ENCODE data around the gene TOMM20L. TPM values are rescaled to one million over a fixed set of nuclear protein-coding genes. Genes with fewer than 3 reads are reported as not detected.

The TOMM20L gene
- polyA plus RNA-seq, 1 donor from 2014 or later: not detected

DNA sequence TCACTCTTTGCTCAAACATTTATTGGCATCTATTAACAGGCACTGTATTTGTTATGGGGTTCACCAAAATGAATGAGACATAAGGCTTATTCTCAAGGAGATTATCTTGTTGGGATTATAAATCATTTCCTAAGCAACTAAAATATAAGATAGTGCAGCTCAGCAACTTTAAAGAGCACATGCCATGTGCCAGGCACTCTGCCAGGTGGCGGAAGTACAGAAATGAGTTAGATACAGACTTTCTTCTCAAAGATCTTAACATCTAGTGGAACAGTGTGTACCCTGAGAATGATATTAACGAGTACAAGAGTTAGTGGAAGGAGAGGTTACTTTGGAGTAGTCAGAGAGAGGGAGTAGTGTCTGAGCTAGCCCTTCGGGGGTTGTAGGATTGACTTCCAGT is 28.4 kb upstream of the TOMM20L start:
- H3K9me3 ChIP-seq (ENCODE audit: low read length): no peaks in the 10 kb centered on the region
- H3K4me3 ChIP-seq (ENCODE audit: low read length): no peak overlapping the region
- no peak overlapping the region for H2AFZ ChIP-seq (ENCODE audit: low read depth, low read length)
- no peaks in the 10 kb centered on the region for H3K27me3 ChIP-seq (ENCODE audit: insufficient read depth, low read depth, low read length)
- no peak overlapping the region for H3K27ac ChIP-seq (ENCODE audit: low read length)
- TF ChIP-seq POLR2AphosphoS5 (IDR thresholded peaks at IDR 0.05) (no peak), TAF1 (IDR thresholded peaks at IDR 0.05; ENCODE audit: low read depth) (no peak), MXI1 (conservative IDR thresholded peaks at IDR 0.05; ENCODE audit: poor library complexity, severe bottlenecking) (no peak), SMC3 (conservative IDR thresholded peaks at IDR 0.05; ENCODE audit: poor library complexity) (no peak), EP300 (conservative IDR thresholded peaks at IDR 0.05; ENCODE audit: poor library complexity, severe bottlenecking) (no peak), RAD21 (conservative IDR thresholded peaks at IDR 0.05) (no peak), EZH2 (IDR thresholded peaks at IDR 0.05; ENCODE audit: borderline replicate concordance, insufficient read depth, low read length, poor library complexity, severe bottlenecking) (no peak)
- TF ChIP-seq, protein P1, sequence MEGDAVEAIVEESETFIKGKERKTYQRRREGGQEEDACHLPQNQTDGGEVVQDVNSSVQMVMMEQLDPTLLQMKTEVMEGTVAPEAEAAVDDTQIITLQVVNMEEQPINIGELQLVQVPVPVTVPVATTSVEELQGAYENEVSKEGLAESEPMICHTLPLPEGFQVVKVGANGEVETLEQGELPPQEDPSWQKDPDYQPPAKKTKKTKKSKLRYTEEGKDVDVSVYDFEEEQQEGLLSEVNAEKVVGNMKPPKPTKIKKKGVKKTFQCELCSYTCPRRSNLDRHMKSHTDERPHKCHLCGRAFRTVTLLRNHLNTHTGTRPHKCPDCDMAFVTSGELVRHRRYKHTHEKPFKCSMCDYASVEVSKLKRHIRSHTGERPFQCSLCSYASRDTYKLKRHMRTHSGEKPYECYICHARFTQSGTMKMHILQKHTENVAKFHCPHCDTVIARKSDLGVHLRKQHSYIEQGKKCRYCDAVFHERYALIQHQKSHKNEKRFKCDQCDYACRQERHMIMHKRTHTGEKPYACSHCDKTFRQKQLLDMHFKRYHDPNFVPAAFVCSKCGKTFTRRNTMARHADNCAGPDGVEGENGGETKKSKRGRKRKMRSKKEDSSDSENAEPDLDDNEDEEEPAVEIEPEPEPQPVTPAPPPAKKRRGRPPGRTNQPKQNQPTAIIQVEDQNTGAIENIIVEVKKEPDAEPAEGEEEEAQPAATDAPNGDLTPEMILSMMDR (IDR thresholded peaks at IDR 0.05; ENCODE audit: poor library complexity, severe bottlenecking): no peak
- TF ChIP-seq, protein P2, sequence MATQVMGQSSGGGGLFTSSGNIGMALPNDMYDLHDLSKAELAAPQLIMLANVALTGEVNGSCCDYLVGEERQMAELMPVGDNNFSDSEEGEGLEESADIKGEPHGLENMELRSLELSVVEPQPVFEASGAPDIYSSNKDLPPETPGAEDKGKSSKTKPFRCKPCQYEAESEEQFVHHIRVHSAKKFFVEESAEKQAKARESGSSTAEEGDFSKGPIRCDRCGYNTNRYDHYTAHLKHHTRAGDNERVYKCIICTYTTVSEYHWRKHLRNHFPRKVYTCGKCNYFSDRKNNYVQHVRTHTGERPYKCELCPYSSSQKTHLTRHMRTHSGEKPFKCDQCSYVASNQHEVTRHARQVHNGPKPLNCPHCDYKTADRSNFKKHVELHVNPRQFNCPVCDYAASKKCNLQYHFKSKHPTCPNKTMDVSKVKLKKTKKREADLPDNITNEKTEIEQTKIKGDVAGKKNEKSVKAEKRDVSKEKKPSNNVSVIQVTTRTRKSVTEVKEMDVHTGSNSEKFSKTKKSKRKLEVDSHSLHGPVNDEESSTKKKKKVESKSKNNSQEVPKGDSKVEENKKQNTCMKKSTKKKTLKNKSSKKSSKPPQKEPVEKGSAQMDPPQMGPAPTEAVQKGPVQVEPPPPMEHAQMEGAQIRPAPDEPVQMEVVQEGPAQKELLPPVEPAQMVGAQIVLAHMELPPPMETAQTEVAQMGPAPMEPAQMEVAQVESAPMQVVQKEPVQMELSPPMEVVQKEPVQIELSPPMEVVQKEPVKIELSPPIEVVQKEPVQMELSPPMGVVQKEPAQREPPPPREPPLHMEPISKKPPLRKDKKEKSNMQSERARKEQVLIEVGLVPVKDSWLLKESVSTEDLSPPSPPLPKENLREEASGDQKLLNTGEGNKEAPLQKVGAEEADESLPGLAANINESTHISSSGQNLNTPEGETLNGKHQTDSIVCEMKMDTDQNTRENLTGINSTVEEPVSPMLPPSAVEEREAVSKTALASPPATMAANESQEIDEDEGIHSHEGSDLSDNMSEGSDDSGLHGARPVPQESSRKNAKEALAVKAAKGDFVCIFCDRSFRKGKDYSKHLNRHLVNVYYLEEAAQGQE (IDR thresholded peaks at IDR 0.05; ENCODE audit: borderline replicate concordance): no peak
- H3K9ac ChIP-seq (ENCODE audit: low read length): no peak overlapping the region
- H3K79me2 ChIP-seq (replicated peaks; ENCODE audit: insufficient read depth, low read length): no peaks in the 10 kb centered on the region
- no peaks in the 10 kb centered on the region for H3F3A ChIP-seq (ENCODE audit: insufficient read depth, low read length, poor library complexity, severe bottlenecking)
- H3K36me3 ChIP-seq (ENCODE audit: insufficient read depth, low read length): peaks cover 38% of the 10 kb centered on the region
- no peaks in the 10 kb centered on the region for H3K9me2 ChIP-seq (ENCODE audit: insufficient read depth, low read length)
- no peaks in the 10 kb centered on the region for H4K20me1 ChIP-seq (ENCODE audit: insufficient read depth)
- H3K4me2 ChIP-seq (ENCODE audit: low read length): no peak overlapping the region

DNA sequence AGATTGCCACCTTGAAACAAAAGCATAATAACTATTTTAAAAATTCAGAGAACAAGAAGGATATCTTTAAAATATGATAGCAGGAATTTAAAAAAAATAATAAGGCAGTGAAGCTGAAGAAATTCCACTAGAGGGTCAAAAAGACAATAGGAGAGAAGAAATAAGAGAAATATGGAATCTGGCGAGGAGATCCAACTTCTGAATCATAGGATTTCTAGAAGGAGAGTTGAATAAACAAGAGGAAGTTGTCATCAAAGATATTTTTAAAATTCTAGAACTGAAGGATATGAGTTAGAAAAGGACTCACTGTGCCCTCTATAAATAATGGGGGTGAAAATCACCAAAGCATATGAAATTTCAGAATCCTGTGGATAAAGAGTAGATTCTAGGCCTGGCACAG is 26.8 kb upstream of the TOMM20L start:
- Histone ChIP-seq H3K9me3 (ENCODE audit: low read length) (no peaks in the 10 kb centered on the region), H3K36me3 (ENCODE audit: insufficient read depth, low read length) (peaks cover 41% of the 10 kb centered on the region), H3K27ac (ENCODE audit: low read length) (no peak overlapping the region), H3K27me3 (ENCODE audit: insufficient read depth, low read depth, low read length) (no peaks in the 10 kb centered on the region), H3K9ac (ENCODE audit: low read length) (no peak overlapping the region), H3K4me3 (ENCODE audit: low read length) (no peak overlapping the region), H3K79me2 (replicated peaks; ENCODE audit: insufficient read depth, low read length) (no peaks in the 10 kb centered on the region), H2AFZ (ENCODE audit: low read depth, low read length) (no peak overlapping the region), H4K20me1 (ENCODE audit: insufficient read depth) (no peaks in the 10 kb centered on the region), H3F3A (ENCODE audit: insufficient read depth, low read length, poor library complexity, severe bottlenecking) (no peaks in the 10 kb centered on the region), H3K4me2 (ENCODE audit: low read length) (no peak overlapping the region), H3K9me2 (ENCODE audit: insufficient read depth, low read length) (no peaks in the 10 kb centered on the region)
- TF ChIP-seq EZH2 (IDR thresholded peaks at IDR 0.05; ENCODE audit: borderline replicate concordance, insufficient read depth, low read length, poor library complexity, severe bottlenecking): no peak
- no peak for TF ChIP-seq EP300 (conservative IDR thresholded peaks at IDR 0.05; ENCODE audit: poor library complexity, severe bottlenecking)
- TF ChIP-seq, protein P1 (IDR thresholded peaks at IDR 0.05; ENCODE audit: poor library complexity, severe bottlenecking): no peak
- TF ChIP-seq TAF1 (IDR thresholded peaks at IDR 0.05; ENCODE audit: low read depth): no peak
- no peak for TF ChIP-seq SMC3 (conservative IDR thresholded peaks at IDR 0.05; ENCODE audit: poor library complexity)
- TF ChIP-seq, protein P2 (IDR thresholded peaks at IDR 0.05; ENCODE audit: borderline replicate concordance): no peak
- no peak for TF ChIP-seq RAD21 (conservative IDR thresholded peaks at IDR 0.05)
- no peak for TF ChIP-seq MXI1 (conservative IDR thresholded peaks at IDR 0.05; ENCODE audit: poor library complexity, severe bottlenecking)
- no peak for TF ChIP-seq POLR2AphosphoS5 (IDR thresholded peaks at IDR 0.05)
